HepG2 (cell line): ENCODE results near the gene TBL3. TPM values are rescaled to one million over a fixed set of nuclear protein-coding genes. Genes with fewer than 3 reads are reported as not detected.

ENCODE experiments used
- ARHGAP35 ChIP-seq: sonication (generic); formaldehyde crosslinking; IDR thresholded peaks from 2 replicates; pipeline ENCODE4 v1.9.0; 2022; ENCODE audit warnings: mild to moderate bottlenecking, inconsistent platforms, moderate library complexity, missing genetic modification reagents, borderline replicate concordance
- ARNT ChIP-seq: fragments of 450-650 bp; IDR thresholded peaks from 2 replicates; pipeline ENCODE4 v1.6.1; 2017
- GABPB1 ChIP-seq: IDR thresholded peaks from 2 replicates; pipeline ENCODE4 v1.6.1; 2016; ENCODE audit warnings: mild to moderate bottlenecking, missing genetic modification reagents, moderate library complexity, missing compliant biosample characterization
- GFI1 ChIP-seq: sonication (generic); formaldehyde crosslinking; IDR thresholded peaks from 2 replicates; pipeline ENCODE4 v1.5.0; 2020; ENCODE audit warnings: missing genetic modification reagents, mild to moderate bottlenecking, borderline replicate concordance
- KLF9 ChIP-seq: IDR thresholded peaks from 2 replicates; pipeline ENCODE4 v1.6.1; 2016; ENCODE audit warnings: low read depth
- PAX8 ChIP-seq: sonication (generic); formaldehyde crosslinking; IDR thresholded peaks from 2 replicates; pipeline ENCODE4 v1.8.0; 2022; ENCODE audit warnings: mild to moderate bottlenecking, missing genetic modification reagents, borderline replicate concordance
- RARG ChIP-seq: sonication (generic); formaldehyde crosslinking; IDR thresholded peaks from 2 replicates; pipeline ENCODE4 v1.4.0; 2020; ENCODE audit warnings: low read depth, mild to moderate bottlenecking, missing genetic modification reagents
- SALL2 ChIP-seq: sonication (generic); formaldehyde crosslinking; IDR thresholded peaks from 2 replicates; pipeline ENCODE4 v1.8.1; 2023; ENCODE audit warnings: mild to moderate bottlenecking, missing genetic modification reagents, inconsistent platforms
- TP53 ChIP-seq: sonication (generic); formaldehyde crosslinking; conservative IDR thresholded peaks from 2 replicates; pipeline ENCODE4 v1.4.0; 2020; ENCODE audit warnings: missing genetic modification reagents
- WIZ ChIP-seq: sonication (generic); formaldehyde crosslinking; IDR thresholded peaks from 2 replicates; pipeline ENCODE4 v1.5.1; 2020; ENCODE audit warnings: mild to moderate bottlenecking, missing genetic modification reagents
- YEATS2 ChIP-seq: sonication (generic); formaldehyde crosslinking; IDR thresholded peaks from 2 replicates; pipeline ENCODE4 v1.4.0; 2020; ENCODE audit warnings: missing genetic modification reagents, borderline replicate concordance
- ZC3H4 ChIP-seq: sonication (generic); formaldehyde crosslinking; IDR thresholded peaks from 2 replicates; pipeline ENCODE4 v1.4.0; 2020; ENCODE audit warnings: missing genetic modification reagents, borderline replicate concordance
- ZFP36L1 ChIP-seq: sonication (generic); formaldehyde crosslinking; IDR thresholded peaks from 2 replicates; pipeline ENCODE4 v1.8.0; 2022; ENCODE audit warnings: mild to moderate bottlenecking, missing genetic modification reagents, moderate library complexity
- ZNF17 ChIP-seq: sonication (generic); formaldehyde crosslinking; IDR thresholded peaks from 2 replicates; pipeline ENCODE4 v1.5.0; 2020; ENCODE audit warnings: mild to moderate bottlenecking, missing genetic modification reagents
- ZNF205 ChIP-seq: IDR thresholded peaks from 2 replicates; pipeline ENCODE4 v1.6.1; 2018; ENCODE audit warnings: missing biosample characterization, missing genetic modification reagents
- ZNF296 ChIP-seq: sonication (generic); formaldehyde crosslinking; conservative IDR thresholded peaks from 2 replicates; pipeline ENCODE4 v1.5.0; 2020; ENCODE audit warnings: mild to moderate bottlenecking, missing genetic modification reagents
- ZNF468 ChIP-seq: sonication (generic); formaldehyde crosslinking; IDR thresholded peaks from 2 replicates; pipeline ENCODE4 v1.8.0; 2022; ENCODE audit warnings: mild to moderate bottlenecking, moderate library complexity, missing genetic modification reagents
- polyA plus RNA-seq, 8 experiments: library from polyadenylated mRNA; depleted of rRNA in 3 of 8; stranded (reverse) in 7 of 8; unstranded in 1 of 8; fragments of >200 nt; fragmentation: Illumina TruSeq in 4 of 8; extraction: Trizol in 4 of 8; gene quantifications; 2 replicates each; pipeline versions ENCODE4 v1.2.1 to v1.2.3, GENCODE V29; 2011 to 2016; ENCODE audit warnings: low read depth in 4 of 8, missing spikeins in 1 of 8, mixed read lengths in 1 of 8; ENCODE audit not compliant: insufficient read depth in 1 of 8
- total RNA-seq, 5 experiments: library from RNA; depleted of rRNA; stranded (reverse); fragments of >200 nt; fragmentation: Illumina TruSeq; extraction: Trizol; gene quantifications; 2 replicates each; pipeline ENCODE4 v1.2.3, GENCODE V29; 2016; ENCODE audit warnings: low read depth in 1 of 5
- TF ChIP-seq, protein P1 (sequence below): sonication (generic); formaldehyde crosslinking; IDR thresholded peaks from 2 replicates; pipeline ENCODE4 v1.5.1; 2020; ENCODE audit warnings: missing genetic modification reagents, mild to moderate bottlenecking, borderline replicate concordance
- TF ChIP-seq, protein P2 (sequence below): sonication (generic); formaldehyde crosslinking; IDR thresholded peaks from 2 replicates; pipeline ENCODE4 v1.4.0; 2020; ENCODE audit warnings: mild to moderate bottlenecking, missing genetic modification reagents
- TF ChIP-seq, protein P3 (sequence below): IDR thresholded peaks from 2 replicates; pipeline ENCODE4 v1.4.0; 2020; ENCODE audit warnings: mild to moderate bottlenecking, missing genetic modification reagents
- TF ChIP-seq, protein P4 (sequence below): sonication (generic); formaldehyde crosslinking; IDR thresholded peaks from 2 replicates; pipeline ENCODE4 v1.5.1; 2020; ENCODE audit warnings: mild to moderate bottlenecking, moderate library complexity, missing genetic modification reagents

The TBL3 gene
- total and polyA plus RNA-seq, 2 of the 13 experiments (the other 11 are each of a cell fraction or from before 2014, with no cell fraction given), result 16.8 to 38.0 TPM

DNA sequence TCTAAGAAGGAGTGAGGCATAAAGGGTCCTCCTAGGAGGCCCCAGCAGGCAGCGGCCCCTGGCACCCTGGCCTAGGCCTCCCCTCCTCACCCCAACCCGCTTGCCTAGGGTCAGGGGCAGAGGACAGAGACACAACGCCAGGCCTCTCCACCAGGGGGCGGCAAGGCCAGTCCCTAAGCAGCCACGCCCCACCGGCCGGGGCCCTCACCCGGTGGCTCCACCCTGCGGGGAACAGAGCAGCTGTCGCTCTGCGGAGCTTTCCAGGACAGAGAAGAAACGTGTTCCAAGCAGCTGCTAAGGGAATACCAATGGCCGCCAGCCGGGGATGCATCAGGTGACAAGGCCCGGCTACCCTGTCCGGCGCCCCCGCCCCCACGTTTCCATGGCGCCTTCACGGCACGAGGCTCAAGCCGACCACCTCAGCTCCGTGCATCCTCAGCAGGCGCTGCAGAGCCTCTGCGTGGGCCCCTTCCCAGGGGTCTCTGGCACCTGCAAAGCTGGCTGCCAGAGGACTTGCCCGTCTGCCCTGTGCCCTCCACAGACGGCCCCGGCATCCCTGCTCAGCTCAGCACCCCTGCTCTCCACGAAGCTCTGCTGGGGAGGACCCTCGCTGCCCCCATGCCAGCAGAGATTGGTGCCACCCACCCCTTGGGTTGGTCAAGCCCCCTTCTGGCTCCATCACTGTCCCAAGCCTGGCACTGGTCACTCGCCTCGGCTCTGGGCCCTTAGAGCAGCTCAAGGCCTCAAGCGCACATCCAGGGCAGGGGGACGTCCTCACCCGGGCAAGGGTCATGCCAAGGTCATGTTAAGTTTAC lies 32.2 kb downstream of the TBL3 start (continued):
- TF ChIP-seq, protein P1, sequence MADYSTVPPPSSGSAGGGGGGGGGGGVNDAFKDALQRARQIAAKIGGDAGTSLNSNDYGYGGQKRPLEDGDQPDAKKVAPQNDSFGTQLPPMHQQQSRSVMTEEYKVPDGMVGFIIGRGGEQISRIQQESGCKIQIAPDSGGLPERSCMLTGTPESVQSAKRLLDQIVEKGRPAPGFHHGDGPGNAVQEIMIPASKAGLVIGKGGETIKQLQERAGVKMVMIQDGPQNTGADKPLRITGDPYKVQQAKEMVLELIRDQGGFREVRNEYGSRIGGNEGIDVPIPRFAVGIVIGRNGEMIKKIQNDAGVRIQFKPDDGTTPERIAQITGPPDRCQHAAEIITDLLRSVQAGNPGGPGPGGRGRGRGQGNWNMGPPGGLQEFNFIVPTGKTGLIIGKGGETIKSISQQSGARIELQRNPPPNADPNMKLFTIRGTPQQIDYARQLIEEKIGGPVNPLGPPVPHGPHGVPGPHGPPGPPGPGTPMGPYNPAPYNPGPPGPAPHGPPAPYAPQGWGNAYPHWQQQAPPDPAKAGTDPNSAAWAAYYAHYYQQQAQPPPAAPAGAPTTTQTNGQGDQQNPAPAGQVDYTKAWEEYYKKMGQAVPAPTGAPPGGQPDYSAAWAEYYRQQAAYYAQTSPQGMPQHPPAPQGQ (CRISPR knock-in tag), result no peak
- TF ChIP-seq, protein P2, sequence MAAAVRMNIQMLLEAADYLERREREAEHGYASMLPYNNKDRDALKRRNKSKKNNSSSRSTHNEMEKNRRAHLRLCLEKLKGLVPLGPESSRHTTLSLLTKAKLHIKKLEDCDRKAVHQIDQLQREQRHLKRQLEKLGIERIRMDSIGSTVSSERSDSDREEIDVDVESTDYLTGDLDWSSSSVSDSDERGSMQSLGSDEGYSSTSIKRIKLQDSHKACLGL (CRISPR knock-in tag), result no peak; the same call in 1 of the 2 replicates
- no peak for TF ChIP-seq TP53
- TF ChIP-seq ARHGAP35 (CRISPR knock-in tag), result no peak
- TF ChIP-seq YEATS2 (CRISPR knock-in tag), result peak; percentile 64; the same call in 1 of the 2 replicates
- TF ChIP-seq, protein P3, sequence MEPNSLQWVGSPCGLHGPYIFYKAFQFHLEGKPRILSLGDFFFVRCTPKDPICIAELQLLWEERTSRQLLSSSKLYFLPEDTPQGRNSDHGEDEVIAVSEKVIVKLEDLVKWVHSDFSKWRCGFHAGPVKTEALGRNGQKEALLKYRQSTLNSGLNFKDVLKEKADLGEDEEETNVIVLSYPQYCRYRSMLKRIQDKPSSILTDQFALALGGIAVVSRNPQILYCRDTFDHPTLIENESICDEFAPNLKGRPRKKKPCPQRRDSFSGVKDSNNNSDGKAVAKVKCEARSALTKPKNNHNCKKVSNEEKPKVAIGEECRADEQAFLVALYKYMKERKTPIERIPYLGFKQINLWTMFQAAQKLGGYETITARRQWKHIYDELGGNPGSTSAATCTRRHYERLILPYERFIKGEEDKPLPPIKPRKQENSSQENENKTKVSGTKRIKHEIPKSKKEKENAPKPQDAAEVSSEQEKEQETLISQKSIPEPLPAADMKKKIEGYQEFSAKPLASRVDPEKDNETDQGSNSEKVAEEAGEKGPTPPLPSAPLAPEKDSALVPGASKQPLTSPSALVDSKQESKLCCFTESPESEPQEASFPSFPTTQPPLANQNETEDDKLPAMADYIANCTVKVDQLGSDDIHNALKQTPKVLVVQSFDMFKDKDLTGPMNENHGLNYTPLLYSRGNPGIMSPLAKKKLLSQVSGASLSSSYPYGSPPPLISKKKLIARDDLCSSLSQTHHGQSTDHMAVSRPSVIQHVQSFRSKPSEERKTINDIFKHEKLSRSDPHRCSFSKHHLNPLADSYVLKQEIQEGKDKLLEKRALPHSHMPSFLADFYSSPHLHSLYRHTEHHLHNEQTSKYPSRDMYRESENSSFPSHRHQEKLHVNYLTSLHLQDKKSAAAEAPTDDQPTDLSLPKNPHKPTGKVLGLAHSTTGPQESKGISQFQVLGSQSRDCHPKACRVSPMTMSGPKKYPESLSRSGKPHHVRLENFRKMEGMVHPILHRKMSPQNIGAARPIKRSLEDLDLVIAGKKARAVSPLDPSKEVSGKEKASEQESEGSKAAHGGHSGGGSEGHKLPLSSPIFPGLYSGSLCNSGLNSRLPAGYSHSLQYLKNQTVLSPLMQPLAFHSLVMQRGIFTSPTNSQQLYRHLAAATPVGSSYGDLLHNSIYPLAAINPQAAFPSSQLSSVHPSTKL (CRISPR knock-in tag), result peak; percentile 41; the same call in 1 of the 2 replicates
- TF ChIP-seq, protein P4, sequence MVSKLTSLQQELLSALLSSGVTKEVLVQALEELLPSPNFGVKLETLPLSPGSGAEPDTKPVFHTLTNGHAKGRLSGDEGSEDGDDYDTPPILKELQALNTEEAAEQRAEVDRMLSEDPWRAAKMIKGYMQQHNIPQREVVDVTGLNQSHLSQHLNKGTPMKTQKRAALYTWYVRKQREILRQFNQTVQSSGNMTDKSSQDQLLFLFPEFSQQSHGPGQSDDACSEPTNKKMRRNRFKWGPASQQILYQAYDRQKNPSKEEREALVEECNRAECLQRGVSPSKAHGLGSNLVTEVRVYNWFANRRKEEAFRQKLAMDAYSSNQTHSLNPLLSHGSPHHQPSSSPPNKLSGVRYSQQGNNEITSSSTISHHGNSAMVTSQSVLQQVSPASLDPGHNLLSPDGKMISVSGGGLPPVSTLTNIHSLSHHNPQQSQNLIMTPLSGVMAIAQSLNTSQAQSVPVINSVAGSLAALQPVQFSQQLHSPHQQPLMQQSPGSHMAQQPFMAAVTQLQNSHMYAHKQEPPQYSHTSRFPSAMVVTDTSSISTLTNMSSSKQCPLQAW (CRISPR knock-in tag), result 0 out of 2 replicates have a peak, but pooled peaks have one; percentile 27
- TF ChIP-seq ZNF17 (CRISPR knock-in tag), result no peak
- no peak for TF ChIP-seq WIZ (CRISPR knock-in tag)
- TF ChIP-seq ZC3H4 (CRISPR knock-in tag), result no peak
- no peak for TF ChIP-seq ARNT
- no peak for TF ChIP-seq PAX8 (CRISPR knock-in tag)
- no peak for TF ChIP-seq GFI1 (CRISPR knock-in tag)
- 0 out of 2 replicates have a peak, but pooled peaks have one; percentile 51 for TF ChIP-seq ZNF205 (CRISPR knock-in tag)
- TF ChIP-seq ZNF296 (CRISPR knock-in tag), result no peak
- no peak for TF ChIP-seq ZNF468 (CRISPR knock-in tag)
- peak; percentile 68; the same call in 1 of the 2 replicates for TF ChIP-seq SALL2 (CRISPR knock-in tag)
- TF ChIP-seq ZFP36L1 (CRISPR knock-in tag), result no peak
- TF ChIP-seq GABPB1 (CRISPR knock-in tag), result peak; percentile 76
- peak; percentile 92; the same call in 1 of the 2 replicates for TF ChIP-seq KLF9 (CRISPR knock-in tag)
- no peak for TF ChIP-seq RARG (CRISPR knock-in tag)
